Panc1 (cell line): ENCODE measurements around the gene REV3L.

Source experiments
- CTCF ChIP-seq: fragments of 450-650 bp; IDR thresholded peaks from 2 replicates; pipeline ENCODE4 v1.5.1; 2017; ENCODE audit warnings: mild to moderate bottlenecking
- POLR2AphosphoS5 ChIP-seq: IDR thresholded peaks from 2 replicates; pipeline ENCODE4 v1.6.1; 2012; ENCODE audit warnings: mild to moderate bottlenecking, low read depth, low read length, moderate library complexity
- SIN3A ChIP-seq: IDR thresholded peaks from 2 replicates; pipeline ENCODE4 v1.6.1; 2012; ENCODE audit warnings: low read depth, mild to moderate bottlenecking, low read length, moderate library complexity, borderline replicate concordance; ENCODE audit not compliant: insufficient read depth
- TF ChIP-seq, protein P1 (sequence below), 2 experiments: IDR thresholded peaks; 2 replicates each; pipeline ENCODE4 v1.6.1; 2011 to 2012; ENCODE audit warnings: low read depth in 2 of 2, control low read depth in 1 of 2, low read length in 1 of 2, mild to moderate bottlenecking in 1 of 2, moderate library complexity in 1 of 2; ENCODE audit not compliant: insufficient read depth in 1 of 2

- TF ChIP-seq POLR2AphosphoS5: no peak
- TF ChIP-seq CTCF: no peak
- TF ChIP-seq, protein P1, sequence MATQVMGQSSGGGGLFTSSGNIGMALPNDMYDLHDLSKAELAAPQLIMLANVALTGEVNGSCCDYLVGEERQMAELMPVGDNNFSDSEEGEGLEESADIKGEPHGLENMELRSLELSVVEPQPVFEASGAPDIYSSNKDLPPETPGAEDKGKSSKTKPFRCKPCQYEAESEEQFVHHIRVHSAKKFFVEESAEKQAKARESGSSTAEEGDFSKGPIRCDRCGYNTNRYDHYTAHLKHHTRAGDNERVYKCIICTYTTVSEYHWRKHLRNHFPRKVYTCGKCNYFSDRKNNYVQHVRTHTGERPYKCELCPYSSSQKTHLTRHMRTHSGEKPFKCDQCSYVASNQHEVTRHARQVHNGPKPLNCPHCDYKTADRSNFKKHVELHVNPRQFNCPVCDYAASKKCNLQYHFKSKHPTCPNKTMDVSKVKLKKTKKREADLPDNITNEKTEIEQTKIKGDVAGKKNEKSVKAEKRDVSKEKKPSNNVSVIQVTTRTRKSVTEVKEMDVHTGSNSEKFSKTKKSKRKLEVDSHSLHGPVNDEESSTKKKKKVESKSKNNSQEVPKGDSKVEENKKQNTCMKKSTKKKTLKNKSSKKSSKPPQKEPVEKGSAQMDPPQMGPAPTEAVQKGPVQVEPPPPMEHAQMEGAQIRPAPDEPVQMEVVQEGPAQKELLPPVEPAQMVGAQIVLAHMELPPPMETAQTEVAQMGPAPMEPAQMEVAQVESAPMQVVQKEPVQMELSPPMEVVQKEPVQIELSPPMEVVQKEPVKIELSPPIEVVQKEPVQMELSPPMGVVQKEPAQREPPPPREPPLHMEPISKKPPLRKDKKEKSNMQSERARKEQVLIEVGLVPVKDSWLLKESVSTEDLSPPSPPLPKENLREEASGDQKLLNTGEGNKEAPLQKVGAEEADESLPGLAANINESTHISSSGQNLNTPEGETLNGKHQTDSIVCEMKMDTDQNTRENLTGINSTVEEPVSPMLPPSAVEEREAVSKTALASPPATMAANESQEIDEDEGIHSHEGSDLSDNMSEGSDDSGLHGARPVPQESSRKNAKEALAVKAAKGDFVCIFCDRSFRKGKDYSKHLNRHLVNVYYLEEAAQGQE (IDR thresholded peaks at IDR 0.05; ENCODE audit: insufficient read depth in 1 of 2, low read depth in 2 of 2, low read length in 1 of 2): no peak
- TF ChIP-seq SIN3A: no peak
Measured at GRCh38 chr6:111417181-111417585, 65.8 kb downstream of the REV3L start.
